A673 (cell line): ENCODE measurements around the gene HS1BP3. TPM values are rescaled to one million over a fixed set of nuclear protein-coding genes. Genes with fewer than 3 reads are reported as not detected.

Source experiments
- BruUV-seq: library from RNA; stranded (reverse); fragments of 400-500 nt; replicated peaks from 2 replicates; lab custom pipeline; 2021; lab: Mats Ljungman, UMichigan
- CTCF ChIA-PET: fragments of 300-600 bp; sonication (Branson Sonifier 250); formaldehyde crosslinking; loops from one replicate; lab custom pipeline; 2022; ENCODE audit warnings: antibody characterized with exemption; lab: Charles Lee
- POLR2A ChIA-PET: fragments of 300-600 bp; sonication (Branson Sonifier 250); formaldehyde crosslinking; loops from one replicate; lab custom pipeline; 2022; ENCODE audit warnings: antibody characterized with exemption; ENCODE audit not compliant: low non-redundant PET; lab: Charles Lee
- DNase-seq: peaks from one replicate; pipeline ENCODE4 v3.0.0-alpha.2; 2015; ENCODE audit warnings: low spot score
- H3K27ac ChIP-seq: fragments of 200-600 bp; sonication (generic); 2 replicates; pipeline ENCODE4 v1.5.1; 2016; ENCODE audit warnings: mixed run types, low read depth, mild to moderate bottlenecking, mixed read lengths, antibody characterized with exemption, low read length; ENCODE audit not compliant: poor library complexity, severe bottlenecking
- H3K27me3 ChIP-seq: fragments of 200-600 bp; sonication (generic); replicated peaks from 2 replicates; pipeline ENCODE4 v1.6.1; 2017; ENCODE audit warnings: mixed run types, low read depth, mild to moderate bottlenecking, mixed read lengths, antibody characterized with exemption, low read length; ENCODE audit not compliant: insufficient read depth, poor library complexity
- H3K36me3 ChIP-seq: fragments of 200-600 bp; sonication (generic); 2 replicates; pipeline ENCODE4 v1.6.1; 2016; ENCODE audit warnings: mixed run types, mild to moderate bottlenecking, mixed read lengths, antibody characterized with exemption, low read length; ENCODE audit not compliant: insufficient read depth, poor library complexity, severe bottlenecking
- H3K4me1 ChIP-seq: fragments of 200-600 bp; sonication (generic); 2 replicates; pipeline ENCODE4 v1.6.1; 2017; ENCODE audit warnings: mixed run types, mild to moderate bottlenecking, mixed read lengths, antibody characterized with exemption, low read length; ENCODE audit not compliant: insufficient read depth, poor library complexity, severe bottlenecking
- H3K4me3 ChIP-seq: fragments of 200-600 bp; sonication (generic); 2 replicates; pipeline ENCODE4 v1.5.1; 2016; ENCODE audit warnings: low read depth, mixed run types, mild to moderate bottlenecking, mixed read lengths, low read length; ENCODE audit not compliant: poor library complexity, severe bottlenecking
- H3K9me3 ChIP-seq: fragments of 200-600 bp; sonication (generic); 2 replicates; pipeline ENCODE4 v1.6.1; 2016; ENCODE audit warnings: mixed run types, low read depth, mild to moderate bottlenecking, mixed read lengths, antibody characterized with exemption, low read length; ENCODE audit not compliant: poor library complexity, severe bottlenecking
- CTCF ChIP-seq: fragments of 300-800, 200-600 bp; sonication (generic); conservative IDR thresholded peaks from 2 replicates; pipeline ENCODE4 v1.5.1; 2017; ENCODE audit warnings: low read depth, mild to moderate bottlenecking, antibody characterized with exemption, low read length, moderate library complexity, mixed read lengths
- EZH2 ChIP-seq: fragments of 200-600 bp; sonication (generic); IDR thresholded peaks from 2 replicates; pipeline ENCODE4 v1.6.1; 2017; ENCODE audit warnings: borderline replicate concordance, low read depth, mild to moderate bottlenecking, mixed read lengths, antibody characterized with exemption, low read length; ENCODE audit not compliant: poor library complexity, severe bottlenecking
- intact Hi-C: fragments of 100-400 bp; cut with micrococcal nuclease; formaldehyde crosslinking; loops from one replicate; pipeline ENCODE4 v1.10.0; 2022; ENCODE audit not compliant: unreplicated experiment
- total RNA-seq: library from RNA; stranded (reverse); gene quantifications from 2 replicates; pipeline ENCODE4 v1.2.3, GENCODE V29; 2021

The HS1BP3 gene
- total RNA-seq, 1 experiment from 2014 or later = 12.6 TPM

- BruUV-seq = no TSS peak
- H3K9me3 ChIP-seq = no peaks in the 10 kb centered on the region
- no peaks in the 10 kb centered on the region for H3K4me1 ChIP-seq
- POLR2A ChIA-PET = no interaction called here
- TF ChIP-seq CTCF = no peak
- no peak for TF ChIP-seq EZH2
- H3K4me3 ChIP-seq = no peak overlapping the region
- no peak overlapping the region for H3K27ac ChIP-seq
- no peaks in the 10 kb centered on the region for H3K36me3 ChIP-seq
- no peaks in the 10 kb centered on the region for H3K27me3 ChIP-seq
- DNase-seq = no peak
- CTCF ChIA-PET = no interaction called here
- intact Hi-C loops = no loop called here
These were observed 79.2 kb downstream of the HS1BP3 start for GRCh38 chr2:20571644-20572215.

GRCh38 chr2:20571231-20571630 lies 79.7 kb downstream of the HS1BP3 start:
- no peak overlapping the region for H3K4me3 ChIP-seq
- no peaks in the 10 kb centered on the region for H3K27me3 ChIP-seq
- POLR2A ChIA-PET = no interaction called here
- H3K9me3 ChIP-seq = no peaks in the 10 kb centered on the region
- no TSS peak for BruUV-seq
- TF ChIP-seq CTCF (no peak), EZH2 (no peak)
- H3K4me1 ChIP-seq = no peaks in the 10 kb centered on the region
- H3K27ac ChIP-seq = no peak overlapping the region
- DNase-seq = no peak
- CTCF ChIA-PET = no interaction called here
- intact Hi-C loops = no loop called here
- H3K36me3 ChIP-seq = no peaks in the 10 kb centered on the region

GRCh38 chr2:20570249-20570648 lies 80.6 kb downstream of the HS1BP3 start:
- Histone ChIP-seq H3K36me3 (no peaks in the 10 kb centered on the region), H3K9me3 (no peaks in the 10 kb centered on the region), H3K4me1 (no peaks in the 10 kb centered on the region), H3K27ac (no peak overlapping the region), H3K4me3 (no peak overlapping the region), H3K27me3 (no peaks in the 10 kb centered on the region)
- intact Hi-C loops = no loop called here
- ChIA-PET POLR2A (no interaction called here), CTCF (no interaction called here)
- DNase-seq = no peak
- TF ChIP-seq EZH2 (no peak), CTCF (no peak)
- BruUV-seq = no TSS peak
